Gastrocnemius medialis (tissue), 4 donors: ENCODE data around the gene GRM5.

Experiments used
- CTCF ChIP-seq, 5 experiments: fragments of 450-650 bp in 3 of 5; fragments of 200-600 bp in 2 of 5; sonication (generic) in 2 of 5; IDR thresholded peaks in 4 of 5; conservative IDR thresholded peaks in 1 of 5; 1 replicate in 4 of 5; 2 replicates in 1 of 5; pipeline ENCODE4 v1.5.1; 2016 to 2019; ENCODE audit warnings: antibody characterized with exemption in 5 of 5, mild to moderate bottlenecking in 3 of 5, moderate library complexity in 3 of 5
- POLR2A ChIP-seq, 2 donors: fragments of 450-650 bp; IDR thresholded peaks; one replicate each; pipeline ENCODE4 v1.6.1; 2017; ENCODE audit warnings: antibody characterized with exemption in 2 of 2, mild to moderate bottlenecking in 2 of 2, moderate library complexity in 2 of 2

- TF ChIP-seq CTCF (IDR thresholded peaks at IDR 0.05 in 4 of 5, conservative IDR thresholded peaks at IDR 0.05 in 1 of 5) = no peak
- no peak for TF ChIP-seq POLR2A (IDR thresholded peaks at IDR 0.05)
Measured at GRCh38 chr11:88619656-88620385, 446.0 kb downstream of the GRM5 start.
